Natural killer cell (primary cell): ENCODE results near the gene LRP1B. TPM values are rescaled to one million over a fixed set of nuclear protein-coding genes. Genes with fewer than 3 reads are reported as not detected.

Experiments
- ATAC-seq, 3 donors: fragments of 150-1000 bp in 2 of 3; fragments of 200-7000 bp in 1 of 3; cut with Tn5 transposase; 1 replicate in 1 of 3; 2 replicates in 2 of 3; pipeline ENCODE4 v1.10.0; 2021; ENCODE audit warnings: mild to moderate bottlenecking in 2 of 3, moderate library complexity in 2 of 3
- DNase-seq, 2 donors: peaks; one replicate each; pipeline versions ENCODE4 v3.0.0 to v3.0.0-alpha.2; 2013 to 2021; ENCODE audit warnings: mixed read lengths in 1 of 2
- H3K27ac ChIP-seq: one replicate; pipeline ENCODE4 v1.5.1; 2013; ENCODE audit warnings: mild to moderate bottlenecking, low read length
- H3K27me3 ChIP-seq: one replicate; pipeline ENCODE4 v1.6.1; 2013; ENCODE audit warnings: low read length; ENCODE audit not compliant: control insufficient read depth, insufficient read depth
- H3K36me3 ChIP-seq: one replicate; pipeline ENCODE4 v1.6.1; 2013; ENCODE audit warnings: low read length; ENCODE audit not compliant: control insufficient read depth, insufficient read depth
- H3K4me1 ChIP-seq: one replicate; pipeline ENCODE4 v1.6.1; 2013; ENCODE audit warnings: low read length; ENCODE audit not compliant: control insufficient read depth, insufficient read depth
- H3K4me3 ChIP-seq: one replicate; pipeline ENCODE4 v1.5.1; 2013; ENCODE audit warnings: low read length
- H3K9me3 ChIP-seq: one replicate; pipeline ENCODE4 v1.6.1; 2013; ENCODE audit warnings: low read length; ENCODE audit not compliant: control insufficient read depth, insufficient read depth
- H3K27ac Mint-ChIP-seq, 2 donors: one replicate each; pipeline ENCODE4 v1.8.0; 2022; ENCODE audit warnings: mild to moderate bottlenecking in 2 of 2, mixed read lengths in 2 of 2, moderate library complexity in 1 of 2
- H3K27me3 Mint-ChIP-seq, 2 donors: one replicate each; pipeline ENCODE4 v1.8.0; 2022; ENCODE audit warnings: low read depth in 2 of 2, mixed read lengths in 2 of 2
- H3K36me3 Mint-ChIP-seq: one replicate; pipeline ENCODE4 v1.8.0; 2022; ENCODE audit warnings: mixed read lengths
- H3K4me1 Mint-ChIP-seq, 2 donors: one replicate each; pipeline ENCODE4 v1.8.0; 2022; ENCODE audit warnings: mixed read lengths in 2 of 2
- H3K4me3 Mint-ChIP-seq: one replicate; pipeline ENCODE4 v1.8.0; 2022; ENCODE audit warnings: mild to moderate bottlenecking, moderate library complexity, mixed read lengths
- H3K9me3 Mint-ChIP-seq, 2 donors: one replicate each; pipeline ENCODE4 v1.8.0; 2022; ENCODE audit warnings: mixed read lengths in 2 of 2
- WGBS: methylation state at CpG from one replicate; pipeline ENCODE4 v1.1.7; 2013; ENCODE audit warnings: missing lambda C conversion rate; ENCODE audit not compliant: insufficient coverage; 5-methylcytosine and 5-hydroxymethylcytosine counted together
- intact Hi-C: fragments of 100-400 bp; cut with micrococcal nuclease; formaldehyde crosslinking; loops from one replicate; pipeline ENCODE4 v1.14.2; 2022
- total RNA-seq, 4 donors: library from RNA; stranded (reverse); fragments of 120-200 nt in 1 of 4; gene quantifications; one replicate each; pipeline versions ENCODE4 v1.2.3 to v1.2.4, GENCODE V29; 2013 to 2022
- TF ChIP-seq, protein P1 (sequence below): fragments of 200-600 bp; IDR thresholded peaks from one replicate; pipeline ENCODE4 v1.8.0; 2022; ENCODE audit warnings: antibody characterized with exemption

The LRP1B gene
- total RNA-seq, 3 donors from 2014 or later (not counting 1 experiment from before 2014, with no cell fraction given): 0.05 TPM; not detected in 2

- no peaks in the 10 kb centered on the region for H3K4me1 Mint-ChIP-seq
- H3K27me3 ChIP-seq: no peaks in the 10 kb centered on the region
- no peak overlapping the region for H3K4me3 ChIP-seq
- no peak overlapping the region for H3K4me3 Mint-ChIP-seq
- TF ChIP-seq, protein P1, sequence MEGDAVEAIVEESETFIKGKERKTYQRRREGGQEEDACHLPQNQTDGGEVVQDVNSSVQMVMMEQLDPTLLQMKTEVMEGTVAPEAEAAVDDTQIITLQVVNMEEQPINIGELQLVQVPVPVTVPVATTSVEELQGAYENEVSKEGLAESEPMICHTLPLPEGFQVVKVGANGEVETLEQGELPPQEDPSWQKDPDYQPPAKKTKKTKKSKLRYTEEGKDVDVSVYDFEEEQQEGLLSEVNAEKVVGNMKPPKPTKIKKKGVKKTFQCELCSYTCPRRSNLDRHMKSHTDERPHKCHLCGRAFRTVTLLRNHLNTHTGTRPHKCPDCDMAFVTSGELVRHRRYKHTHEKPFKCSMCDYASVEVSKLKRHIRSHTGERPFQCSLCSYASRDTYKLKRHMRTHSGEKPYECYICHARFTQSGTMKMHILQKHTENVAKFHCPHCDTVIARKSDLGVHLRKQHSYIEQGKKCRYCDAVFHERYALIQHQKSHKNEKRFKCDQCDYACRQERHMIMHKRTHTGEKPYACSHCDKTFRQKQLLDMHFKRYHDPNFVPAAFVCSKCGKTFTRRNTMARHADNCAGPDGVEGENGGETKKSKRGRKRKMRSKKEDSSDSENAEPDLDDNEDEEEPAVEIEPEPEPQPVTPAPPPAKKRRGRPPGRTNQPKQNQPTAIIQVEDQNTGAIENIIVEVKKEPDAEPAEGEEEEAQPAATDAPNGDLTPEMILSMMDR: no peak
- H3K9me3 Mint-ChIP-seq: peaks cover 9 to 12% of the 10 kb centered on the region in 2 donors
- no peak overlapping the region for H3K27ac ChIP-seq
- peaks cover 7% of the 10 kb centered on the region for H3K9me3 ChIP-seq
- no peaks in the 10 kb centered on the region for H3K4me1 ChIP-seq
- ATAC-seq (no peak), DNase-seq (no peak)
- intact Hi-C loops: no loop called here
- 90% methylated on average over 1 of the region's 1 CpG for WGBS
- no peaks in the 10 kb centered on the region for H3K27me3 Mint-ChIP-seq
- H3K36me3 ChIP-seq: no peaks in the 10 kb centered on the region
- no peak overlapping the region for H3K27ac Mint-ChIP-seq
- no peaks in the 10 kb centered on the region for H3K36me3 Mint-ChIP-seq
Observed at GRCh38 chr2:141748616-141749015, 382.2 kb downstream of the LRP1B start.

GRCh38 chr2:141741652-141742051 lies 389.2 kb downstream of the LRP1B start:
- Histone ChIP-seq H3K36me3 (no peaks in the 10 kb centered on the region), H3K4me1 (no peaks in the 10 kb centered on the region), H3K27me3 (no peaks in the 10 kb centered on the region), H3K27ac (no peak overlapping the region), H3K9me3 (peaks cover 7% of the 10 kb centered on the region), H3K4me3 (no peak overlapping the region)
- no peaks in the 10 kb centered on the region for H3K4me1 Mint-ChIP-seq
- intact Hi-C loops: no loop called here
- 93% methylated on average over 2 of the region's 3 CpGs for WGBS
- H3K36me3 Mint-ChIP-seq: no peaks in the 10 kb centered on the region
- H3K9me3 Mint-ChIP-seq: peaks cover 9% of the 10 kb centered on the region in 2 donors
- DNase-seq (no peak), ATAC-seq (no peak)
- TF ChIP-seq, protein P1: no peak
- no peak overlapping the region for H3K4me3 Mint-ChIP-seq
- no peak overlapping the region for H3K27ac Mint-ChIP-seq
- no peaks in the 10 kb centered on the region for H3K27me3 Mint-ChIP-seq

GRCh38 chr2:141737492-141738255 lies 393.1 kb downstream of the LRP1B start:
- Histone ChIP-seq H3K27me3 (no peaks in the 10 kb centered on the region), H3K36me3 (no peaks in the 10 kb centered on the region), H3K9me3 (no peaks in the 10 kb centered on the region), H3K27ac (no peak overlapping the region), H3K4me1 (no peaks in the 10 kb centered on the region), H3K4me3 (no peak overlapping the region)
- H3K4me1 Mint-ChIP-seq: no peaks in the 10 kb centered on the region
- ATAC-seq (no peak), DNase-seq (no peak)
- peaks cover 15 to 18% of the 10 kb centered on the region in 2 donors for H3K9me3 Mint-ChIP-seq
- TF ChIP-seq, protein P1: no peak
- H3K27ac Mint-ChIP-seq: no peak overlapping the region
- 29% methylated on average over 2 of the region's 3 CpGs for WGBS
- H3K4me3 Mint-ChIP-seq: no peak overlapping the region
- intact Hi-C loops: no loop called here
- H3K36me3 Mint-ChIP-seq: no peaks in the 10 kb centered on the region
- H3K27me3 Mint-ChIP-seq: no peaks in the 10 kb centered on the region

DNA sequence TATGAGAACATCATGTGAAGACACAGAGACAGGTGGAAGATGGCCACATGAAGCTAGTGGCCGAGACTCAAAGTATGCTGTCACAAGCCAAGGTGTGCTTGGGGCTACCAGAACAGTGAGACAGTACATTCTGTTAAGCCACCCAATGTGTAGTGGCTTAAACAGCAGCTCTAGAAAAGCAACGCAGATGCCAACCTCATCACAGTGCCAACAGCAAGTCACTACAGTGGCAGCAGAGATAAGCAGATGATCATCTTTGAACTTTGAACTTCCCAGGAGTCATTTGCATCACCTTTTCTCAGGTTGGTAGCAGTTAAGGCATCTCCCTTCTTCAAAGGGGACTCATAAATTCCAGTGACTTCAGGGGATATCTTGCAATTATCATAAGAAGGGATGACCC lies 394.4 kb downstream of the LRP1B start:
- DNase-seq (no peak), ATAC-seq (no peak)
- Mint-ChIP-seq H3K4me3 (no peak overlapping the region), H3K27me3 (no peaks in the 10 kb centered on the region), H3K9me3 (peaks cover 19 to 20% of the 10 kb centered on the region in 2 donors), H3K4me1 (no peaks in the 10 kb centered on the region), H3K27ac (no peak overlapping the region), H3K36me3 (no peaks in the 10 kb centered on the region)
- H3K36me3 ChIP-seq: no peaks in the 10 kb centered on the region
- no peaks in the 10 kb centered on the region for H3K4me1 ChIP-seq
- no peak overlapping the region for H3K4me3 ChIP-seq
- no peak overlapping the region for H3K27ac ChIP-seq
- no peaks in the 10 kb centered on the region for H3K27me3 ChIP-seq
- intact Hi-C loops: no loop called here
- TF ChIP-seq, protein P1: no peak
- WGBS: 90% methylated on average over 2 of the region's 2 CpGs
- H3K9me3 ChIP-seq: no peaks in the 10 kb centered on the region
